K562 (cell line): Measurements from ENCODE around the gene PUS3. TPM values are rescaled to one million over a fixed set of nuclear protein-coding genes. Genes with fewer than 3 reads are reported as not detected.

Source experiments
- ATAC-seq: fragments of 200-7000 bp; cut with Tn5 transposase; 3 replicates; pipeline ENCODE4 v1.9.1; 2020; ENCODE audit warnings: moderate library complexity
- BruUV-seq: library from RNA; stranded (reverse); fragments of 400-500 nt; replicated peaks from 2 replicates; lab custom pipeline; 2021; lab: Mats Ljungman, UMichigan
- CTCF ChIA-PET: fragments of 300-600 bp; formaldehyde crosslinking; extraction: SDS; loops from one replicate; lab custom pipeline; 2021; ENCODE audit warnings: low intra/inter-chr PET ratio; lab: Yijun Ruan, JAX
- POLR2A ChIA-PET: fragments of 300-600, 350-650 bp; sonication (Branson Sonifier 250); formaldehyde crosslinking; extraction: SDS; loops from one replicate; lab custom pipeline; 2021; ENCODE audit warnings: antibody characterized with exemption, inconsistent platforms; lab: Yijun Ruan, JAX
- DNase-seq, 4 experiments: peaks; one replicate each; pipeline versions ENCODE4 v3.0.0 to v3.0.0-alpha.2; 2011 to 2018; ENCODE audit warnings: low spot score in 3 of 4, mixed read lengths in 3 of 4; ENCODE audit errors: extremely low read depth in 1 of 4
- FAIRE-seq: peaks from 2 replicates; lab custom pipeline; 2011; peaks lifted over from hg19 to GRCh38; lab: Jason Lieb, UNC
- H2AFZ ChIP-seq: 2 replicates; pipeline ENCODE4 v1.6.0; 2011; ENCODE audit warnings: low read depth, low read length, control low read depth, inconsistent platforms
- H3K27ac ChIP-seq: fragments of 200-600 bp; 3 replicates; pipeline ENCODE4 v1.8.0; 2011; ENCODE audit warnings: low read depth, mild to moderate bottlenecking, control low read depth, inconsistent platforms, low read length, moderate library complexity, mixed read lengths; ENCODE audit errors: extremely low read depth
- H3K27me3 ChIP-seq, 2 experiments: fragments of 300-600 bp in 1 of 2; 2 replicates in 1 of 2; 3 replicates in 1 of 2; pipeline versions ENCODE4 v1.6.0 to v1.8.0; 2011; ENCODE audit warnings: inconsistent platforms in 2 of 2, low read length in 2 of 2, mild to moderate bottlenecking in 1 of 2, mixed read lengths in 1 of 2, moderate library complexity in 1 of 2; ENCODE audit not compliant: control insufficient read depth in 2 of 2, insufficient read depth in 2 of 2
- H3K36me3 ChIP-seq: fragments of 300-600 bp; 3 replicates; pipeline ENCODE4 v1.8.0; 2011; ENCODE audit warnings: mild to moderate bottlenecking, low read length, inconsistent platforms; ENCODE audit not compliant: control insufficient read depth, insufficient read depth
- H3K4me1 ChIP-seq, 2 experiments: fragments of 200-600 bp in 1 of 2; replicated peaks in 1 of 2; 2 replicates in 1 of 2; 3 replicates in 1 of 2; pipeline versions ENCODE4 v1.5.1 to v1.8.0; 2011; ENCODE audit warnings: inconsistent platforms in 2 of 2, low read length in 2 of 2, mild to moderate bottlenecking in 1 of 2, mixed read lengths in 1 of 2, moderate library complexity in 1 of 2; ENCODE audit not compliant: control insufficient read depth in 2 of 2, insufficient read depth in 2 of 2
- H3K4me2 ChIP-seq: 2 replicates; pipeline ENCODE4 v1.6.1; 2011; ENCODE audit warnings: low read length, control low read depth, inconsistent platforms, mixed read lengths; ENCODE audit not compliant: insufficient read depth
- H3K4me3 ChIP-seq: fragments of 200-600 bp; sonication (generic), shearing (Covaris generic); 2 replicates; pipeline ENCODE4 v1.5.1; 2016; ENCODE audit warnings: control low read depth, inconsistent platforms
- H3K79me2 ChIP-seq: fragments of 200-600 bp; 3 replicates; pipeline ENCODE4 v1.8.0; 2011; ENCODE audit warnings: low read length, inconsistent platforms; ENCODE audit not compliant: control insufficient read depth, insufficient read depth
- H3K9ac ChIP-seq, 2 experiments: 2 replicates each; pipeline versions ENCODE4 v1.6.0 to v1.6.1; 2011; ENCODE audit warnings: low read depth in 2 of 2, low read length in 2 of 2, control low read depth in 1 of 2, inconsistent platforms in 1 of 2, mild to moderate bottlenecking in 1 of 2, mixed read lengths in 1 of 2; ENCODE audit not compliant: insufficient read depth in 1 of 2
- H3K9me1 ChIP-seq: one replicate; pipeline ENCODE4 v1.6.0; 2011; ENCODE audit warnings: inconsistent platforms, mild to moderate bottlenecking, low read length, moderate library complexity; ENCODE audit not compliant: control insufficient read depth, insufficient read depth
- H3K9me3 ChIP-seq: replicated peaks from 2 replicates; pipeline ENCODE4 v1.5.1; 2011; ENCODE audit warnings: low read depth, low read length, inconsistent platforms; ENCODE audit not compliant: control insufficient read depth, insufficient read depth
- H4K20me1 ChIP-seq: replicated peaks from 2 replicates; pipeline ENCODE4 v1.6.1; 2011; ENCODE audit warnings: low read length, inconsistent platforms, mixed read lengths; ENCODE audit not compliant: control insufficient read depth, insufficient read depth
- BHLHE40 ChIP-seq: IDR thresholded peaks from 2 replicates; pipeline ENCODE4 v1.6.1; 2011; ENCODE audit warnings: low read length, improper control_type of control experiment
- CHD4 ChIP-seq: fragments of 200-600 bp; sonication (generic); IDR thresholded peaks from 3 replicates; pipeline ENCODE4 v1.6.1; 2012; ENCODE audit warnings: low read depth, mild to moderate bottlenecking, mixed read lengths, low read length, inconsistent platforms; ENCODE audit not compliant: insufficient read depth, insufficient replicate concordance, poor library complexity, severe bottlenecking
- MLLT1 ChIP-seq, 2 experiments: fragments of 450-650 bp; IDR thresholded peaks; 2 replicates each; pipeline ENCODE4 v1.6.1; 2016
- SMARCB1 ChIP-seq: IDR thresholded peaks from 2 replicates; pipeline ENCODE4 v1.6.1; 2011; ENCODE audit warnings: improper control_type of control experiment, low read depth; ENCODE audit not compliant: insufficient read length
- ZNF507 ChIP-seq: conservative IDR thresholded peaks from 2 replicates; pipeline ENCODE4 v1.6.1; 2017; ENCODE audit warnings: missing genetic modification characterization, missing compliant biosample characterization
- WGBS: fragments of 100-300 bp; shearing (Covaris generic); methylation state at CpG from one replicate; pipeline ENCODE4 v1.1.6; 2016; ENCODE audit warnings: low coverage, mixed read lengths; ENCODE audit not compliant: insufficient coverage; ENCODE audit errors: missing lambda C conversion rate; 5-methylcytosine and 5-hydroxymethylcytosine counted together
- in situ Hi-C: fragments of 300-500 bp; cut with MboI; formaldehyde crosslinking; loops from 4 replicates; pipeline ENCODE4 v1.15.0; 2018; ENCODE audit warnings: inconsistent platforms, mixed read lengths
- intact Hi-C: fragments of 100-400 bp; cut with micrococcal nuclease; formaldehyde crosslinking; loops from 2 replicates; pipeline ENCODE4 v1.14.2; 2022
- polyA plus RNA-seq, 8 experiments: library from polyadenylated mRNA; depleted of rRNA in 4 of 8; stranded (reverse) in 5 of 8; unstranded in 3 of 8; fragments of >200 nt; fragmentation: Nextera tagmentation in 2 of 8; fragmentation: Illumina TruSeq in 1 of 8; extraction: Ambion mirVana in 2 of 8; extraction: Trizol in 1 of 8; gene quantifications; 2 replicates each; pipeline versions ENCODE4 v1.2.1 to v1.2.3, GENCODE V29; 2011 to 2014; ENCODE audit warnings: inconsistent platforms in 1 of 8, missing spikeins in 1 of 8
- total RNA-seq, 7 experiments: library from RNA; depleted of rRNA in 6 of 7; stranded (reverse); fragments of >200 nt in 6 of 7; fragmentation: Illumina TruSeq in 2 of 7; extraction: Trizol in 2 of 7; gene quantifications; 2 replicates each; pipeline versions ENCODE4 v1.2.1 to v1.2.3, GENCODE V29; 2011 to 2021; ENCODE audit warnings: low replicate concordance in 1 of 7

PUS3 gene
- total and polyA plus RNA-seq, 9 of the 15 experiments (the other 6 are each of a cell fraction or from before 2014, with no cell fraction given): 16.5 to 49.2 (median 35.9) TPM

GRCh38 chr11:125938418-125938817 is 35.4 kb upstream of the PUS3 start (continued):
- no peak for TF ChIP-seq SMARCB1
- no peak for TF ChIP-seq BHLHE40
- TF ChIP-seq, all 486 proteins: peak for 4

GRCh38 chr11:125935618-125936199 is 32.7 kb upstream of the PUS3 start:
- Histone ChIP-seq H3K27ac (no peak overlapping the region), H3K4me1 (peaks cover 4 to 9% of the 10 kb centered on the region in 2 experiments; a peak in 4 of 5 replicates)
- in situ Hi-C loops: no loop called here
- TF ChIP-seq ZNF507 (tag) (no peak), CHD4 (no peak), MLLT1 (IDR thresholded peaks at IDR 0.05) (peak in 1 of 2 experiments; percentile 37; a peak in 1 of 4 replicates)
- TF ChIP-seq, all 486 proteins: peak for 1
- ChIA-PET CTCF (no interaction called here), POLR2A (no interaction called here)
- WGBS: 24% methylated on average over 11 of the region's 12 CpGs
- ATAC-seq: peak; percentile 23; the same call in 1 of the 3 replicates
- Histone ChIP-seq H3K4me2 (no peak overlapping the region), H4K20me1 (no peaks in the 10 kb centered on the region), H2AFZ (peak overlapping the region; percentile 61; the same call in 1 of the 2 replicates), H3K9ac (peak overlapping the region in 1 of 2 experiments; percentile 47; a peak in 1 of 4 replicates), H3K36me3 (no peaks in the 10 kb centered on the region), H3K79me2 (no peaks in the 10 kb centered on the region), H3K9me3 (no peaks in the 10 kb centered on the region), H3K9me1 (no peaks in the 10 kb centered on the region), H3K4me3 (no peak overlapping the region), H3K27me3 (no peaks in the 10 kb centered on the region; a peak in 2 of 5 replicates)
- FAIRE-seq: no peak
- intact Hi-C loops: no loop called here
- no TSS peak for BruUV-seq
- no peak for DNase-seq
